HG02840 (cell line): ENCODE results near the gene STIL.
"Not testable (repeated sequence)": the region's sequence is repeated elsewhere in the genome, so short reads cannot be mapped to it uniquely, and the experiment has no call there.

Source experiments
- ATAC-seq: cut with Tn5 transposase; IDR thresholded peaks from one replicate; pipeline ENCODE4 v1.9.1; 2021; ENCODE audit warnings: mild to moderate bottlenecking, moderate library complexity, moderate number of reproducible peaks; ENCODE audit not compliant: unreplicated experiment, low FRiP score

STIL gene

GRCh38 chr1:47323599-47324031 lies 9.7 kb upstream of the STIL start:
- ATAC-seq, result no peak

GRCh38 chr1:47319968-47320367 lies 6.0 kb upstream of the STIL start:
- not testable (repeated sequence) for ATAC-seq

- no peak for ATAC-seq
Observed at GRCh38 chr1:47317841-47318240, 3.9 kb upstream of the STIL start.

DNA sequence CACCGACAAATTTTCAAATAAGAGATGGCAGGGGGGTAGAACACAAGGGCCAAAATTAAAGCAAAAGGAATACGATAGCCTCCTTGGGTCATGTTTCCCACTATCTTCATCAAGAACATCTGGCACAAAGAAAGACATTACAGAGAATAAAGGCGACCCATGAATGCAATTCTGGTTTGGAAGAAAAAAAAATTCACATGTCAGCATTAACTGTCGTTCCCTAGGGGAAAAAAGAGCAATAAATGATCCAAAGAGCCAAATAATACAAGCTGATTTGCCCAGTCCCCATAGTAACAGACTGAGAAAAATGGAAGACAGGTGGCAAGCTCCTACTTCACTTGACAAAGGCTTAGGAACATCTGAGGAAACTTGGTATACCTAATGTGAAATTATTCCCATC lies 4.5 kb downstream of the STIL start:
- no peak for ATAC-seq

- no peak for ATAC-seq
Observed at GRCh38 chr1:47302472-47302871, 11.5 kb downstream of the STIL start.

DNA sequence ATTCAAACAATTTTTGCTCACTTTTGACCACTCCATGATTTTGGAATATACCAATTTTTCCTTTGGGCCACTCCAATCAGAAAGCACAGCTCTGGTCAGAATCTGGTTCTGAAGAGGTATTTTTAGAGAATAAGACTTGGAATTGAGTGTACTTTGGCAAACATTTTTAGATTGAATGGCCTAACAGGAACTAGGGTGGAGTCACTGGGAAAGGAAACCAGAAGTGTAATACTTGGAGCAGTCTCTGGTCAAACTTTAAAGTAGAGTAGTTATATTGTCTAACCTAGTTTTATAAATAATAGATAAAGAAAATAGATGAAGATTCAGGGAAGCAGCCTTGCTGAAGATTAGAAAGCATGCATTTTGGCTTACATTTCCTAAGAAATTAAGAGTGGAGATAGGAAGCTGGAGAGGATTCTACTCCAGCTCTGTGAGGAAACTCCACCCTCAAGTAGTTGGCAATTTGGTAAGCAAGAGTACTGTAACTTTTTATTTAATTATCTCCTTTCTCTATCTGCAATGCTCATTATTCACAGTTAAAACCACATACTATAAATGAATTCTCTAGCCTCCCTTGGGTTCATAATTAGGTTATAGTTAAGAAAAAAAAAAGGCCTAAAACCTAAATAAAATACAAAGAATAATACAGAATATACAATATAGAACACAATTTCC lies 15.8 kb downstream of the STIL start:
- ATAC-seq, result no peak

- ATAC-seq, result no peak
Observed at GRCh38 chr1:47295579-47295978, 18.4 kb downstream of the STIL start.

DNA sequence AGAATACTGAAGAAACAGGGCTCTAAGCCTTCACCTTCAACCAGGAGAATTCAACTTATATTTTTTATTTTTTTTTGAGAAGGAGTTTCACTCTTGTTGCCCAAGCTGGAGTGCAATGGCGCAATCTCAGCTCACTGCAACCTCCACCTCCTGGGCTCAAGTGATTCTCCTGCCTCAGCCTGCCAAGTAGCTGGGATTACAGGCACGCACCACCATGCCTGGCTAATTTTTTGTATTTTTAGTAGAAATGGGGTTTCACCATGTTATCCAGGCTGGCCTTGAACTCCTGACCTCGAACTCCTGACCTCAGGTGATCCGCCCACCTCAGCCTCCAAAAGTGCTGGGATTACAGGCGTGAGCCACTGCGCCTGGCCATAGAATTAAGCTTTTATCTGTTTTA lies 19.1 kb downstream of the STIL start:
- ATAC-seq, result not testable (repeated sequence)

DNA sequence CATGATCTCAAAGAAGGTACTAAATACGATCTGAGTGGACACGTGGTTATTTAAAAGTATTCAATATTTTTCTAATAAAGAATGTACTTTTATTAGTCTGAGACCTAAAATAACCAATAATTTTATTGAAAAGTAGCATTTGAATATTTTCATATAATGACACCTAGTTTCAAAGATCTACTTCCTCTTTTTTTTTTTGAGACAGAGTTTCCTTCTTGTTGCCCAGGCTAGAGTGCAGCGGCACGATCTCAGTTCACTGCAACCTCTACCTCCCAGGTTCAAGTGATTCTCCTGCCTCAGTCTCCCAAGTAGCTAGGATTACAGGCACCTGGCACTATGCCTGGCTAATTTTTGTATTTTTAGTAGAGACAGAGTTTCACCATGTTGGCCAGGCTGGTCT lies 25.8 kb downstream of the STIL start:
- not testable (repeated sequence) for ATAC-seq

- ATAC-seq, result no peak
Observed at GRCh38 chr1:47280142-47280541, 33.8 kb downstream of the STIL start.

GRCh38 chr1:47276850-47277249 lies 37.1 kb downstream of the STIL start:
- ATAC-seq, result no peak

DNA sequence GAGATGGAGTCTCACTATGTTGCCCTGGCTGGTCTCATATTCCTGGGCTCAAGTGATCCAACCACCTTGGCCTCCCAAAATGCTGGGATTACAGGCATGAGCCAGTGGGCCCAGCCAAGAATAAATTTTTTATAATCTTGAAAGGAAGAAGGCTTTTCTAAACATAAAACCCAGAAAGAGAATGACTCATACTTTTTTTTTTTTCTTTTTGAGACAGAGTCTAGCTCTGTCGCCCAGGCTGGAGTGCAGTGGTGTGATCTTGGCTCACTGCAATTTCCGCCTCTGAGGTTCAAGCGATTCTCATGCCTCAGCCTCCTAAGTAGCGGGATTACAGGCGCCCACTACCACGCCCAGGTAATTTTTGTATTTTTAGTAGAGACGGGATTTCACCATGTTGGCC lies 38.1 kb downstream of the STIL start:
- ATAC-seq, result not testable (repeated sequence)

DNA sequence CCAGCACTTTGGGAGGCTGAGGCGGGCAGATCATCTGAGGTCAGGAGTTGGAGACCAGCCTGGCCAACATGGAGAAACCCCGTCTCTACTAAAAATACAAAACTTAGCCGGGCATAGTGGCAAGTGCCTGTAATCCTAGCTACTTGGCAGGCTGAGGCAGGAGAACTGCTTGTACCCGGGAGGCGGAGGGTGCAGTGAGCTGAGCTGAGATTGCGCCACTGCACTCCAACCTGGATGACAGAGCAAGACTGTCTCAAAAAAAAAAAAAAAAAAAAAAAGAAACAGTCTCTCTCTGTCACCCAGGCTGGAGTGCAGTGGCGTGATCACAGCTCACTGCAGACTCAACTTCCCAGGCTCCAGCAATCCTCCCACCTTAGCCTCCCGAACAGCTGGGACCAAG lies 48.4 kb downstream of the STIL start:
- not testable (repeated sequence) for ATAC-seq

GRCh38 chr1:47262787-47263413 lies 51.0 kb downstream of the STIL start:
- no peak for ATAC-seq

GRCh38 chr1:47257224-47257623 lies 56.7 kb downstream of the STIL start:
- ATAC-seq, result no peak

- no peak for ATAC-seq
Observed at GRCh38 chr1:47252795-47253194, 61.2 kb downstream of the STIL start.

GRCh38 chr1:47252369-47252768 lies 61.6 kb downstream of the STIL start:
- no peak for ATAC-seq

- ATAC-seq, result no peak
Observed at GRCh38 chr1:47249755-47250154, 64.2 kb downstream of the STIL start.

DNA sequence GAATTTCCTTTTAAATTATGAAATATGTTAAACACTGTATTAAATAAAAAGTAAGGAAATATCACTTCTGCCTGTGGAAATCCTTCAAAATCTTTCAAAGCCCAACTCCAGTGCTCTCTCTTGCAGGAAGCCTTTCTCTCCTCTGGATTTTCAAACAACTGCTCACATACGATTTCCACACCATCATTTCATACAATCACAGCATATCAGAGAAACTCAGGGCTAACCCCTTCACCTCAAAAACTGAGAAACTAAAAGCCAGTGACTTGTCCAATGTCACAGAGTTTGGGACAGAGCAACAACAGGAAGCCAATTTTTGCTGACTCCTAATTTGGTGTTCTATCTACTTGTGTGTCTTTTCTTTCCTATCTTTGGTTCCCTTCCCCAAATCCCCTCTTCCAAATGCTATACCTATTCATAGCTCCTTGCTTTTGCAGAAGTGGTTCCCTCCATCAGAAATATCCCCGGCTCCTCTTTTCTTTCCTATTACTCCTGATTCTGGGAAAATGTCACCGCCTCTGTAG lies 69.5 kb downstream of the STIL start:
- ATAC-seq, result no peak

DNA sequence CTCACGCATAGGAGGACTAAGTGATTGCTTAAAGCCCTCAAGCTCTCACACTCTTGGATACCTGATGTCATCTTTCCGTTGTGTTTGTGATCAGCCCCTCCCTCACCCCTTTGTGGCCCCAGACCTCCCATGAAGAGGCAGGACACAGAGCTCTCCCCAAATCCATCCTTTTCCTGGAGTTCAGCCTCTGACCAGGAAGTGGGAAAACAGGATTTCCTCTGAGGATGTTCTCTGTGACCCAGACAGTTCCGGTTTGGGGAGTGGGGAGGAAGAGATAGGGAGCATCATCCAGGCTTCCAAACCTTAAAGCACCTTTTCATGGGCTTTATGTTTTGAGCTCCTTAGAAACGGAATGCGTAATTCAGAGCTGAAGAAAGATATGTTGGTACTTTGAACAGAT lies 70.0 kb downstream of the STIL start:
- ATAC-seq, result no peak

DNA sequence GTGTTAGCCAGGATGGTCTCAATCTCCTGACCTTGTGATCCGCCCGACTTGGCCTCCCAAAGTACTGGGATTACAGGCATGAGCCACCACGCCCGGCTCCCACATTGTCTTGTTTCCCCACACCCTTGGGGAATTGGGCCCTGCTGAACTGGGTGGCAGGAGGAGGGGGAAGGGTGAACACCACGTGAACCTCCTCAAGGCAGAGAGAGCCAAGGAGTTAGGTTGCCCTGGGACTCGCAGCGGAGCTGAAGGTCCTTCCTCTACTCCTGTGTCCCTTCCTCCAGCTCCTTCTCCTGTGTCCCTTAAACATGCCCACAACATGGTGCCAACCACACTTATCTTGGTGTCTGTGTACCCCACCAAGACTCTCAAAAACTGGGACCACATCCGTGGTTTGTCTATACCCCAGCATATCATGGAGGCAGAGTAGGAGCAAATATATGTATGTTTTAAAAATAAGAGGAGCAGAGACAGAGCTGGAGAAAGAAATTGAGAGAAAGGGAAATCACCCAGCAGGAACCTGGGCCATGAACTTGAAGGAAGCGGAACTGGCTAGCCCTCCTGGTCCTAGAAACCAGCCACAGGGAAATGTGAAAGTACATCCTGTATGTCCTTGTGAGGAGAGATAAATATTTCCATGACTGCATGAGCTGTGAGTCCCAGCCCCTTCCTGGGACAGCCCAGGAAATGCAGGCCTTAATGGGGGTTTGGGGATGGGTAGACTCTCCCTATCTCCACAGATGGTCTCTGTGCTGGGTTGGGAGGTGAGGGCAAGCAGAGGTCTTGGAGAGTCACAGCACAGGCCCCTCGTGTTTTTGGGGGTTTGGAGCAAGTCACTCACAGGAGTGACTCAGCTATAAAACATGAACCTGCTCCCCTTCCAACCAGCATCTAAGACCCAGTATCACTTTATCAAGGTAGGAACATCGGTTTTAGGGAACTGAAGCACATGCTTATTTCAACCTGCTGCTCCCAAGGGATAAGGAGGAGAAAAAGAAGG lies 72.5 kb downstream of the STIL start:
- no peak for ATAC-seq
